ENCODE results near the gene FLNB. TPM values are rescaled to one million over a fixed set of nuclear protein-coding genes. Genes with fewer than 3 reads are reported as not detected.

FLNB gene
- total and polyA plus RNA-seq, 5 donors, result 22.9 to 44.9 (median 34.0) TPM

DNA sequence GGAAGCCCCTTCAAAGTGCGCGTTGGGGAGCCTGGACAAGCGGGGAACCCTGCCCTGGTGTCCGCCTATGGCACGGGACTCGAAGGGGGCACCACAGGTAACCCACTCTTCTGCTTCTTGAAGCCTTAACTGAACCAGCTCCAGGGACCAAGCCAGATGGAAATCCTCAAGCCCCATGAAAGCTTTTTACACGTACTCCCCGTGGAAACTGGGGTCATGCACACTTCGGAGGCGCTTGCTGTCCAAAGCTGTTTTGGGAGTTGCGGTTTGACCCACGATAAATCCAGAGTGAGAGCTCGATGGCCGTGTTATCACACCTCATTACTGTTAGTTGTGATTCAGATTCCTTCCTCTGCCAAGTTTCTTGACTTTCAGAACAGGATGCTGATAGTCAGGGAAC, 155.0 kb downstream of the FLNB start:
- peak overlapping the region; percentile 21 for H3K27ac ChIP-seq (ENCODE audit: low read length)
- DNase-seq, result peak in 1 of 3 donors; percentile 53
- no peak overlapping the region for H3K4me3 ChIP-seq (ENCODE audit: low read length)
- intact Hi-C loops (cut with DNase I), result no loop called here
- ATAC-seq, result peak; percentile 34 to 47
- H3K9me3 ChIP-seq (ENCODE audit: control insufficient read depth, low read length), result no peaks in the 10 kb centered on the region
- peaks cover 13% of the 10 kb centered on the region for H3K4me1 ChIP-seq (ENCODE audit: control insufficient read depth, insufficient read depth, low read length)
- WGBS, result 45% methylated on average over 14 of the region's 14 CpGs
- H3K27me3 ChIP-seq (ENCODE audit: control insufficient read depth, insufficient read depth), result no peaks in the 10 kb centered on the region

DNA sequence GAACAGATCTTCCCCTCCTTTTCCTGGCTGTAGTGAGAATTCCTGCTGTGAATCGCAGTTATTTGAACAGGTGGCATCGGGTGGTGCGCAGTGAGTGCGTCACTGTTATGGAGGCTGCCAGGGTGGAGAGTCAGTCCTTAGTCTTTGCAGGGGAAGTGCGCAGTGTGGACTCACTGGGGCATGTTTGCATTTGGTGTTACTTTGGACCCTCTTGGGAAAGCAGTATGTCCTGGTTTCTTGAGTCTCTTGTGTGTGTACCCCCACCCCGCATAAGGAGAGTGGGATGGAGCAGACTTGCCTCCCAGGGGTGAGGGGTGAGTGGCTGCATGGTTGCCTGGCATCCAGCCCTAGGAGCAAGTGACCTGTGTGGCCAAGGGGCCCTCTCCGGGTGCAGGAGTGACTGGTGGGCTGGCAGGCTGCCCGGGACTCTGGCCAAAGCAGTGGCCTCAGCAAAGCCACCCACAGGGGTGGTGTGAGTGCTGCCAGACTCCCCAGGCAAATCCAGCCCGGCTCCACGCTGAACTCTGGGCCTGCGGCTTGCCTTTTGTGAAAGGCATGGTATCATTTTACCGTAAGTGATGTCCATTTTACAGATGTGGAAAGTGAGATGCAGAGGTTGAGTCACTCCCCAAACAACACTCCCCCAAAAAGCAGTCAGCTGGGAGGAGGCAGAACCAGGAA, 156.1 kb downstream of the FLNB start:
- Histone ChIP-seq H3K9me3 (ENCODE audit: control insufficient read depth, low read length) (no peaks in the 10 kb centered on the region), H3K4me1 (ENCODE audit: control insufficient read depth, insufficient read depth, low read length) (peaks cover 13% of the 10 kb centered on the region), H3K4me3 (ENCODE audit: low read length) (no peak overlapping the region), H3K27me3 (ENCODE audit: control insufficient read depth, insufficient read depth) (no peaks in the 10 kb centered on the region), H3K27ac (ENCODE audit: low read length) (peak overlapping the region; percentile 82)
- DNase-seq, result peak; percentile 79 to 93 (median 89)
- ATAC-seq, result peak; percentile 55 to 62
- intact Hi-C loops (cut with DNase I), result no loop called here
- WGBS, result 56% methylated on average over 12 of the region's 12 CpGs

DNA sequence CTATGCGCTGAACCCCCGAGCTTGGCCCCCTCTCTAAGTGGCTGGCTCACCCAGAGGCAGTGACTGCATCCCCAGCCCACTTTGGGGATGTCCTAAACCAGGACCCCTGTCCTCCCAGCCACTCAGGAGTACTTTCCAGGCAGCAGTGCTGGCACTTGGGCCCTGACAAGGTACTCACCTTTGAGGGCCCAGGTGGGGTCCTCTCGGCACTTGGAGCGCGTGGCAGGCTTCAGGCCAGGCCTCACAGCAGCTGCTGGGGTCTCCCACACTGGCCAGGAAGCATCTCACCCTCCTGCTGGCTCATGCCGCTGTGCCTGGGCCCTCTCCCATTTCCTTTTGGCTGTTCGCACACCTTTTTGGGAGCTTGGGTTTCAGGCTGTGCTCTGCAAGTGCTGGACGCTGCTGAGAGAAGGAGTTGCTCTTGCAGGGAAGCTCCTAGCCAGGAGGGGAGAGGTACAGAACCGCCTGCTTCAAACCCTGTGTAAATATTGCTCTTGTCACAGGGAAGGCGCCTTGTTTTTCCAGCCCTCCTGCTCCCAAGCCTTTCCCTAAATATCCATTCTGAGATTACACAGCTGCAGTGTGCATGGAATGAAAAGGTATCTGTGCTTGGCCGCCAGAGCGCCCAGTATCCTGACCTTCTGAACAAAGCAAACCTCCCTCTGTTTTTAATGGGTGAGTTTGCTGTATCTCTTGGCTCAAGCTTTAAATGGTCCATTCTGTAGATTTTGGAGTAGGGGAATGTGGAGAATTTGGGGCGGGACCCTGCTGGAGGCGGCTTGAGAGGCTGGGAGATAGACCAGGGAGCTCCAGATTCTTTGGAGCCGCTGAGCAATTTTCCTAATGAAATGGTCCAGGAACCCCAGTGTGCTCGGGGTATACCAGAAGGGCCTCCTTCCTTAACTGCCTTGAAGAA, 156.9 kb downstream of the FLNB start:
- no peaks in the 10 kb centered on the region for H3K27me3 ChIP-seq (ENCODE audit: control insufficient read depth, insufficient read depth)
- no peak for DNase-seq
- intact Hi-C loops (cut with DNase I), result no loop called here
- peak overlapping the region; percentile 82 for H3K27ac ChIP-seq (ENCODE audit: low read length)
- peaks cover 13% of the 10 kb centered on the region for H3K4me1 ChIP-seq (ENCODE audit: control insufficient read depth, insufficient read depth, low read length)
- no peaks in the 10 kb centered on the region for H3K9me3 ChIP-seq (ENCODE audit: control insufficient read depth, low read length)
- ATAC-seq, result peak; percentile 15 to 54
- 68% methylated on average over 16 of the region's 16 CpGs for WGBS
- H3K4me3 ChIP-seq (ENCODE audit: low read length), result no peak overlapping the region

DNA sequence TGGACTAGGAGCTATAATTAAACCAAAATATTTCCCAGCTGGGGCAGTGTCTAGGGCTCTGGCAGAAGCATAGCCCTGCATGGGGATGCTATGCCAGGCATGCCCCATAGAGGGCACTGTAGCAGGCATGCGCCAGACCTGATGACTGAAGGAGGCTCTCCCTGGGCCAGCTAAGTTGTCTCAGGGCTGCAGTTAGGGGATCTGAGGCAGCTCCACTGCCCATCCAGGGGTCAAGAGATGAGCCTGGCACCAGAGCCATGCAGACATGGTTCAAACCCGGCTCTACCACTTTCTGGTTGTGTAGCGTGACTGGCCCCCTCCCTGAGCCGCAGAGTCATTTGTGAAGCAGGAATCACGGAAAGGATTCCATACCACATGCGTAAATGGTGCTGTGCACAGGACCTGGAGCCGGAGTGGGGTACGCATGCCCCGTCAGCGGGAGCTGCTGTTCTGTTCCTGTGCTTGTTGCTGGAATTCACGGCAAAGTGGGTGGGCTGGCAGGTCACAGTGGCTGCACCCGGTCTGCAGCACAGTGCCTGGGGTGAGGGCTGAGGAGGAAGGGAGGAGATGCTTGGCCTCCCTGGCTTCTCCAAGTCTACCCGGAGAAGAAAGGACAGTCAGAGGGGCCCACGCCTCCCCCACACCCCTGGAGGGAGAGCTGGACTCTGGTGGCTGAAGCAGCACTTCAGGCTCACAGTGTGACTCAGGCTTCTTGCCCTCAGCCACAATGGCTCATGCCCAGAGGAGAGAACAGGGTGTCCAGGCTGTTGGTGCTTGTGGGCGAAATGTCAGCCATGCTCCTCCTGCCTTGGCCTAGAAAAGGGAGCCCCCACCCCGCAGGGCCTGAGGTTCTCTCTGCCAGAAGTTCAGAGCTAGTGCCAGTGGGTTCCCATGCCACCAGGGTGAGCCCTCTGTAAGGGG, 159.5 kb downstream of the FLNB start:
- H3K4me1 ChIP-seq (ENCODE audit: control insufficient read depth, insufficient read depth, low read length), result peaks cover 5% of the 10 kb centered on the region
- intact Hi-C loops (cut with DNase I), result no loop called here
- no peaks in the 10 kb centered on the region for H3K9me3 ChIP-seq (ENCODE audit: control insufficient read depth, low read length)
- peak overlapping the region; percentile 75 for H3K27ac ChIP-seq (ENCODE audit: low read length)
- WGBS, result 84% methylated on average over 16 of the region's 16 CpGs
- DNase-seq (peak; percentile 60 to 86 (median 84)), ATAC-seq (peak; percentile 47 to 63)
- no peaks in the 10 kb centered on the region for H3K27me3 ChIP-seq (ENCODE audit: control insufficient read depth, insufficient read depth)
- no peak overlapping the region for H3K4me3 ChIP-seq (ENCODE audit: low read length)

DNA sequence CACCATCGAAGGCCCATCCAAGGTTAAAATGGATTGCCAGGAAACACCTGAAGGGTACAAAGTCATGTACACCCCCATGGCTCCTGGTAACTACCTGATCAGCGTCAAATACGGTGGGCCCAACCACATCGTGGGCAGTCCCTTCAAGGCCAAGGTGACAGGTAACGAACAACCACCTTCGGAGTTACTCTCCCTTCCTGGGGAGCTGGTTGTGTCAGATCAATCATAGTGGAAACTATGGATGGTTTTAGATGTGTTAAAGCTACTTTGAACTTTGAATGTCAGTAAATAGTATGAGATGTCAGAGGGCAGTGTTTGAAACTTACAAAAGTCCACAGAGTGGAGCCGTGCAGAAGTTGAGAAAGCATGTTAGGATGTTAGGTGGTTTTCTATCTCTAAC, 160.3 kb downstream of the FLNB start:
- no peaks in the 10 kb centered on the region for H3K27me3 ChIP-seq (ENCODE audit: control insufficient read depth, insufficient read depth)
- peak overlapping the region; percentile 5 for H3K27ac ChIP-seq (ENCODE audit: low read length)
- ATAC-seq, result no peak
- H3K4me3 ChIP-seq (ENCODE audit: low read length), result no peak overlapping the region
- DNase-seq, result no peak
- intact Hi-C loops (cut with DNase I), result no loop called here
- WGBS, result 95% methylated on average over 7 of the region's 7 CpGs
- H3K9me3 ChIP-seq (ENCODE audit: control insufficient read depth, low read length), result no peaks in the 10 kb centered on the region
- H3K4me1 ChIP-seq (ENCODE audit: control insufficient read depth, insufficient read depth, low read length), result peaks cover 4% of the 10 kb centered on the region

DNA sequence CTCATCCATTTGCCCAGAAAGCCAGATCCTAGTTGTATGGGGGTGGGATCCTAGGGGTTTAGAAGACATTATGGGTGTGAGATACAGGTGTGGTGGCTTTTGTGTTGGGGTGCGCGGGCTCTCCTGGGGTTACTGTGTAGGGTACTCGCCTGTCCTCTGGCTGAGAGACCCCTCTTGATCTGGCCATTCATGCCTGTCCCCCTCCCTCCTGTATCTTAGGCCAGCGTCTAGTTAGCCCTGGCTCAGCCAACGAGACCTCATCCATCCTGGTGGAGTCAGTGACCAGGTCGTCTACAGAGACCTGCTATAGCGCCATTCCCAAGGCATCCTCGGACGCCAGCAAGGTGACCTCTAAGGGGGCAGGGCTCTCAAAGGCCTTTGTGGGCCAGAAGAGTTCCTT, 161.1 kb downstream of the FLNB start:
- WGBS, result 93% methylated on average over 9 of the region's 9 CpGs
- H3K9me3 ChIP-seq (ENCODE audit: control insufficient read depth, low read length), result no peaks in the 10 kb centered on the region
- intact Hi-C loops (cut with DNase I), result no loop called here
- no peaks in the 10 kb centered on the region for H3K27me3 ChIP-seq (ENCODE audit: control insufficient read depth, insufficient read depth)
- ATAC-seq (no peak), DNase-seq (no peak)
- H3K4me3 ChIP-seq (ENCODE audit: low read length), result no peak overlapping the region
- peaks cover 4% of the 10 kb centered on the region for H3K4me1 ChIP-seq (ENCODE audit: control insufficient read depth, insufficient read depth, low read length)
- H3K27ac ChIP-seq (ENCODE audit: low read length), result no peak overlapping the region

DNA sequence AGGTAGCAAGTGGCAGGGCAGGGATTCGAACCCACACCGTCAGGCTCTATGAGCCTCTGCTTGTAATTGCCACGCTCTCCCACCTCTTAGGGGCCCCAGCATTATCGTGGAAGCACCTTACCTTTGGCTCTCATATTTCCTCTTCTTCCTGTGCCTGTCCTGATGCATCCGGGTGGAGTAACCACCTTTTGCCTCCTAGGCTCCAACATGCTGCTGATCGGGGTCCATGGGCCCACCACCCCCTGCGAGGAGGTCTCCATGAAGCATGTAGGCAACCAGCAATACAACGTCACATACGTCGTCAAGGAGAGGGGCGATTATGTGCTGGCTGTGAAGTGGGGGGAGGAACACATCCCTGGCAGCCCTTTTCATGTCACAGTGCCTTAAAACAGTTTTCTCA, 162.2 kb downstream of the FLNB start:
- no peaks in the 10 kb centered on the region for H3K9me3 ChIP-seq (ENCODE audit: control insufficient read depth, low read length)
- DNase-seq (no peak), ATAC-seq (no peak)
- H3K27ac ChIP-seq (ENCODE audit: low read length), result no peak overlapping the region
- intact Hi-C loops (cut with DNase I), result loop anchor here (2.0 to 10.0 kb wide), 3 partner anchors 162 to 166 kb away; partner anchors contain the start of gene FLNB (in 4 of the 4)
- peaks cover 4% of the 10 kb centered on the region for H3K4me1 ChIP-seq (ENCODE audit: control insufficient read depth, insufficient read depth, low read length)
- no peak overlapping the region for H3K4me3 ChIP-seq (ENCODE audit: low read length)
- no peaks in the 10 kb centered on the region for H3K27me3 ChIP-seq (ENCODE audit: control insufficient read depth, insufficient read depth)
- 94% methylated on average over 11 of the region's 11 CpGs for WGBS

DNA sequence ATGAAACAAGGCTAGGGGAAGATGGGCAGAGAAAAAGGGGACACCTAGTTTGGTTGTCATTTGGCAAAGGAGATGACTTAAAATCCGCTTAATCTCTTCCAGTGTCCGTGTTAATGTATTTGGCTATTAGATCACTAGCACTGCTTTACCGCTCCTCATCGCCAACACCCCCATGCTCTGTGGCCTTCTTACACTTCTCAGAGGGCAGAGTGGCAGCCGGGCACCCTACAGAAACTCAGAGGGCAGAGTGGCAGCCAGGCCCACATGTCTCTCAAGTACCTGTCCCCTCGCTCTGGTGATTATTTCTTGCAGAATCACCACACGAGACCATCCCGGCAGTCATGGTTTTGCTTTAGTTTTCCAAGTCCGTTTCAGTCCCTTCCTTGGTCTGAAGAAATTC, 162.9 kb downstream of the FLNB start:
- 92% methylated on average over 9 of the region's 9 CpGs for WGBS
- H3K27ac ChIP-seq (ENCODE audit: low read length), result no peak overlapping the region
- peaks cover 7% of the 10 kb centered on the region for H3K4me1 ChIP-seq (ENCODE audit: control insufficient read depth, insufficient read depth, low read length)

DNA sequence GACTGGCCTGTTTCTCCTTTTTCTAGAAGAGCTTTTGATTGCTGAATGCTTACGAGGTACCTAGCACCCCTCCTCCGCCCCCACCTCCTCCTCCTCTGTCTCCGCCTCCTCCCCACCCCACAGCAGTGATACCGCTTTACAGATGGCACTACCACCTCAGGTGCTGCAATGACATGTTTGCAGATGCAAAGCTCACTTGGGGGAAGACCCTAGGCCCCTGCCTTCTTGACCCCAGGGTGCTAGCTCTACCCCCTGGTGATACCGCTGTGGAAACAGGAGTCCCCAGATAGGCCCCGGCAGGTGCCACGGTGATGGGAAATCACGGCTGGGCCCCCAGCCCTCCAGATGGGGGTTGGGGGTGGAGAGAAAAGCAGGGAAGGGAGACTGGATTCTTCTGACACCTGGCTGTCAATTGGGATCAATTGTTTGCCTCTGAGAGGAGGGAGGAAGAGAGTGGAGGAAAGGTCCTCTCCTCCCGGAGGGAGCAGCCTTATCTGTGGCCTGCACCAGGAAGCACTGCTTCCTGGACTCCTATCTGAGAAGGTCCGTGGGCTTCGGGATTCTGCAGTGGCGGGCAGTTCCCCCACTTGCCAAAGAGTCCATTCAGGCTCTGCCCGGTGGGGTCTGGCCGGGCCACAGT, 164.9 kb downstream of the FLNB start:
- WGBS, result 61% methylated on average over 14 of the region's 14 CpGs
- H3K4me1 ChIP-seq (ENCODE audit: control insufficient read depth, insufficient read depth, low read length), result peaks cover 3% of the 10 kb centered on the region
- DNase-seq, result no peak
- H3K27ac ChIP-seq (ENCODE audit: low read length), result no peak overlapping the region
- peak in 1 of 2 donors; percentile 4 for ATAC-seq
- no peak overlapping the region for H3K4me3 ChIP-seq (ENCODE audit: low read length)
- intact Hi-C loops (cut with DNase I), result loop anchor here in 3 of 4 donors (5.0 to 10.0 kb wide), 2 partner anchors 166 to 168 kb away; partner anchors contain the start of gene FLNB (in 3 of the 3)
- H3K27me3 ChIP-seq (ENCODE audit: control insufficient read depth, insufficient read depth), result no peaks in the 10 kb centered on the region
- no peaks in the 10 kb centered on the region for H3K9me3 ChIP-seq (ENCODE audit: control insufficient read depth, low read length)

More for the DNA sequence above, 162.9 kb downstream of the FLNB start:
- no peaks in the 10 kb centered on the region for H3K9me3 ChIP-seq (ENCODE audit: control insufficient read depth, low read length)
- ATAC-seq (no peak), DNase-seq (no peak)
- H3K27me3 ChIP-seq (ENCODE audit: control insufficient read depth, insufficient read depth), result no peaks in the 10 kb centered on the region
- H3K4me3 ChIP-seq (ENCODE audit: low read length), result no peak overlapping the region
- intact Hi-C loops (cut with DNase I), result loop anchor here (2.0 to 10.0 kb wide), 3 partner anchors 162 to 166 kb away; partner anchors contain the start of gene FLNB (in 4 of the 4)

Data from right cardiac atrium (tissue), 5 donors.